ENCODE measurements around the gene SLC39A10.

- TF ChIP-seq CTCF (IDR thresholded peaks at IDR 0.05; ENCODE audit: low read length) (no peak), EZH2 (optimal IDR thresholded peaks at IDR 0.05; ENCODE audit: low read depth, low read length) (no peak)
These were observed 14.9 kb upstream of the SLC39A10 start for GRCh38 chr2:195642027-195642678.

Measured in MM.1S (cell line).